Measurements from ENCODE around the gene LALBA. TPM values are rescaled to one million over a fixed set of nuclear protein-coding genes. Genes with fewer than 3 reads are reported as not detected.
"Not testable (repeated sequence)": the region's sequence is repeated elsewhere in the genome, so short reads cannot be mapped to it uniquely, and the experiment has no call there.

Gene LALBA
- total RNA-seq, 2 donors from 2014 or later = not detected

DNA sequence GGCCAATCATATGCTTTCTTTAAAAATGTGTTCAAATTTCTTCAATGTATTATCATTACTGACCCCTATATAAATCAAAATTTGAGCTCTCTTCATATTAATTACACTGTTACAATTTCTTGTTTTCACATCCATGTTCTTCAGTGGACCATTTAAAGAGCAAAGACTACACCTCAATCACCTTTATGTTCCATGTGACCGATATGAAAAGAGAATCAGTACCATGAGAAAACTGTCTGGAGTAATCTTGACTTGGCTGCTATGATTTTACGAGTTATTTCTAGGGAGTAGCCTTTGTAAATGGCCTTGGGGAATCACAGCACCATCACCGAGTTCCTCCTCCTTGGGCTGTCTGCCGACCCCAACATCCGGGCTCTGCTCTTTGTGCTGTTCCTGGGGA is 44.5 kb downstream of the LALBA start, which contains the start of gene OR8S1:
Gene OR8S1, plus strand, starts transcription at position 301 of the 400 bp plus-strand sequence. Its CDS starts 0 bp downstream, at position 301.
- Histone ChIP-seq H3K4me3 (no peak within 1 kb of the TSS), H3K27ac (no peak within 1 kb of the TSS), H3K9me3 (no peaks in the 10 kb centered on the region), H3K4me1 (no peaks in the 10 kb centered on the region), H3K27me3 (no peaks in the 10 kb centered on the region), H3K36me3 (no peaks in the 10 kb centered on the region)
- no peak for DNase-seq (ENCODE audit: low spot score)
- TF ChIP-seq, protein P1, sequence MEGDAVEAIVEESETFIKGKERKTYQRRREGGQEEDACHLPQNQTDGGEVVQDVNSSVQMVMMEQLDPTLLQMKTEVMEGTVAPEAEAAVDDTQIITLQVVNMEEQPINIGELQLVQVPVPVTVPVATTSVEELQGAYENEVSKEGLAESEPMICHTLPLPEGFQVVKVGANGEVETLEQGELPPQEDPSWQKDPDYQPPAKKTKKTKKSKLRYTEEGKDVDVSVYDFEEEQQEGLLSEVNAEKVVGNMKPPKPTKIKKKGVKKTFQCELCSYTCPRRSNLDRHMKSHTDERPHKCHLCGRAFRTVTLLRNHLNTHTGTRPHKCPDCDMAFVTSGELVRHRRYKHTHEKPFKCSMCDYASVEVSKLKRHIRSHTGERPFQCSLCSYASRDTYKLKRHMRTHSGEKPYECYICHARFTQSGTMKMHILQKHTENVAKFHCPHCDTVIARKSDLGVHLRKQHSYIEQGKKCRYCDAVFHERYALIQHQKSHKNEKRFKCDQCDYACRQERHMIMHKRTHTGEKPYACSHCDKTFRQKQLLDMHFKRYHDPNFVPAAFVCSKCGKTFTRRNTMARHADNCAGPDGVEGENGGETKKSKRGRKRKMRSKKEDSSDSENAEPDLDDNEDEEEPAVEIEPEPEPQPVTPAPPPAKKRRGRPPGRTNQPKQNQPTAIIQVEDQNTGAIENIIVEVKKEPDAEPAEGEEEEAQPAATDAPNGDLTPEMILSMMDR (IDR thresholded peaks at IDR 0.05) = no peak

DNA sequence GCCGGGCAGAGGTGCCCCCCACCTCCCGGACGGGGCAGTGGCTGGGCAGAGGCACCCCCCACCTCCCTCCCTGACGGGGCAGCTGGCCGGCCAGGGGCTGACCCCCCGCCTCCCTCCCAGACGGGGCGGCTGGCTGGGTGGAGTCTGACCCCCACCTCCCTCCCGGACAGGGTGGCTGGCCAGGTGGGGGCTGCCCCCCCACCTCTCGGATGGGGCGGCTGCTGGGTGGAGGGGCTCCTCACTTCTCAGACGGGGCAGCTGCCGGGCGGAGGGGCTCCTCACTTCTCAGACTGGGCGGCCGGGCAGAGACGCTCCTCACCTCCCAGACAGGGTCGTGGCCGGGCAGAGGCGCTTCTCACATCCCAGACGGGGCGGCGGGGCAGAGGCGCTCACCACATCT is 49.5 kb downstream of the LALBA start:
- H3K36me3 ChIP-seq; H3K9me3 ChIP-seq; DNase-seq (ENCODE audit: low spot score); H3K4me1 ChIP-seq; H3K4me3 ChIP-seq; H3K27me3 ChIP-seq; H3K27ac ChIP-seq: not testable (repeated sequence)

Other genes with a start within 250 kb of the LALBA start
- gene ZNF641, start 219.1 kb downstream of the LALBA start, total RNA-seq = 10 to 100 TPM; 18.1 to 19.1 TPM
- not detected for gene ANP32D, start 97.5 kb downstream of the LALBA start, total RNA-seq
- not detected for gene C12orf54, start 87.5 kb downstream of the LALBA start, total RNA-seq
- gene OR8S1, start 44.4 kb downstream of the LALBA start, total RNA-seq = not detected
- 10 to 100 TPM; 17.4 to 38.4 TPM for gene KANSL2, start 112.2 kb upstream of the LALBA start, total RNA-seq
- gene CCNT1, start 146.7 kb upstream of the LALBA start, total RNA-seq = 10 to 100 TPM; 12.5 to 16.2 TPM
- 10 to 100 TPM; 76.4 to 81.6 TPM for gene ADCY6, start 219.0 kb upstream of the LALBA start, total RNA-seq
- 1 to 10 TPM; 6.1 to 7.0 TPM for gene CACNB3, start 248.4 kb upstream of the LALBA start, total RNA-seq

All from right atrium auricular region (tissue), 2 donors.